ENCODE data around the gene RAET1G.
"Not testable (repeated sequence)": the region's sequence is repeated elsewhere in the genome, so short reads cannot be mapped to it uniquely, and the experiment has no call there.

The RAET1G gene

GRCh38 chr6:149913540-149914240 lies 9.2 kb downstream of the RAET1G start:
- peaks cover 19% of the 10 kb centered on the region for H3K9me3 Mint-ChIP-seq
- no peak overlapping the region for H3K4me3 Mint-ChIP-seq
- no peak for DNase-seq
- H3K27me3 Mint-ChIP-seq (ENCODE audit: low read depth, poor library complexity) = peaks cover 85% of the 10 kb centered on the region
- no peaks in the 10 kb centered on the region for H3K4me1 Mint-ChIP-seq
- no peak overlapping the region for H3K27ac Mint-ChIP-seq
- no peaks in the 10 kb centered on the region for H3K36me3 Mint-ChIP-seq (ENCODE audit: low read depth)
- TF ChIP-seq CTCF (IDR thresholded peaks at IDR 0.05) = no peak

GRCh38 chr6:149913085-149913484 lies 9.8 kb downstream of the RAET1G start:
- Mint-ChIP-seq H3K27me3 (ENCODE audit: low read depth, poor library complexity) (peaks cover 79% of the 10 kb centered on the region), H3K27ac (no peak overlapping the region), H3K36me3 (ENCODE audit: low read depth) (peaks cover 2% of the 10 kb centered on the region), H3K4me3 (no peak overlapping the region), H3K9me3 (peaks cover 24% of the 10 kb centered on the region), H3K4me1 (no peaks in the 10 kb centered on the region)
- no peak for DNase-seq
- no peak for TF ChIP-seq CTCF (IDR thresholded peaks at IDR 0.05)

- peaks cover 75% of the 10 kb centered on the region for H3K27me3 Mint-ChIP-seq (ENCODE audit: low read depth, poor library complexity)
- not testable (repeated sequence) for H3K4me3 Mint-ChIP-seq; H3K27ac Mint-ChIP-seq; DNase-seq; H3K4me1 Mint-ChIP-seq; H3K36me3 Mint-ChIP-seq (ENCODE audit: low read depth)
- H3K9me3 Mint-ChIP-seq = peaks cover 28% of the 10 kb centered on the region
These were observed 10.2 kb downstream of the RAET1G start for GRCh38 chr6:149912680-149913079.

- H3K27me3 Mint-ChIP-seq (ENCODE audit: low read depth, poor library complexity) = peaks cover 55% of the 10 kb centered on the region
- H3K36me3 Mint-ChIP-seq (ENCODE audit: low read depth) = peaks cover 4% of the 10 kb centered on the region
- no peak overlapping the region for H3K4me3 Mint-ChIP-seq
- H3K27ac Mint-ChIP-seq = no peak overlapping the region
- TF ChIP-seq CTCF (IDR thresholded peaks at IDR 0.05) = no peak
- H3K4me1 Mint-ChIP-seq = no peaks in the 10 kb centered on the region
- H3K9me3 Mint-ChIP-seq = peaks cover 34% of the 10 kb centered on the region
- DNase-seq = no peak
These were observed 12.2 kb downstream of the RAET1G start for GRCh38 chr6:149910721-149911151.

GRCh38 chr6:149909701-149910470 lies 13.0 kb downstream of the RAET1G start:
- no peaks in the 10 kb centered on the region for H3K4me1 Mint-ChIP-seq
- H3K36me3 Mint-ChIP-seq (ENCODE audit: low read depth) = peaks cover 4% of the 10 kb centered on the region
- no peak overlapping the region for H3K4me3 Mint-ChIP-seq
- no peak for DNase-seq
- H3K27ac Mint-ChIP-seq = no peak overlapping the region
- H3K9me3 Mint-ChIP-seq = peaks cover 34% of the 10 kb centered on the region
- no peak for TF ChIP-seq CTCF (IDR thresholded peaks at IDR 0.05)
- H3K27me3 Mint-ChIP-seq (ENCODE audit: low read depth, poor library complexity) = peaks cover 51% of the 10 kb centered on the region

- Mint-ChIP-seq H3K9me3 (peaks cover 34% of the 10 kb centered on the region), H3K27me3 (ENCODE audit: low read depth, poor library complexity) (peaks cover 40% of the 10 kb centered on the region)
- H3K4me3 Mint-ChIP-seq; DNase-seq; H3K27ac Mint-ChIP-seq; H3K4me1 Mint-ChIP-seq; H3K36me3 Mint-ChIP-seq (ENCODE audit: low read depth): not testable (repeated sequence)
These were observed 14.4 kb downstream of the RAET1G start for GRCh38 chr6:149908480-149908879.

Measured in nephron progenitor cell (in vitro differentiated cells).